ENCODE results near the gene SCLY.

- TF ChIP-seq, protein P1, sequence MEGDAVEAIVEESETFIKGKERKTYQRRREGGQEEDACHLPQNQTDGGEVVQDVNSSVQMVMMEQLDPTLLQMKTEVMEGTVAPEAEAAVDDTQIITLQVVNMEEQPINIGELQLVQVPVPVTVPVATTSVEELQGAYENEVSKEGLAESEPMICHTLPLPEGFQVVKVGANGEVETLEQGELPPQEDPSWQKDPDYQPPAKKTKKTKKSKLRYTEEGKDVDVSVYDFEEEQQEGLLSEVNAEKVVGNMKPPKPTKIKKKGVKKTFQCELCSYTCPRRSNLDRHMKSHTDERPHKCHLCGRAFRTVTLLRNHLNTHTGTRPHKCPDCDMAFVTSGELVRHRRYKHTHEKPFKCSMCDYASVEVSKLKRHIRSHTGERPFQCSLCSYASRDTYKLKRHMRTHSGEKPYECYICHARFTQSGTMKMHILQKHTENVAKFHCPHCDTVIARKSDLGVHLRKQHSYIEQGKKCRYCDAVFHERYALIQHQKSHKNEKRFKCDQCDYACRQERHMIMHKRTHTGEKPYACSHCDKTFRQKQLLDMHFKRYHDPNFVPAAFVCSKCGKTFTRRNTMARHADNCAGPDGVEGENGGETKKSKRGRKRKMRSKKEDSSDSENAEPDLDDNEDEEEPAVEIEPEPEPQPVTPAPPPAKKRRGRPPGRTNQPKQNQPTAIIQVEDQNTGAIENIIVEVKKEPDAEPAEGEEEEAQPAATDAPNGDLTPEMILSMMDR (IDR thresholded peaks at IDR 0.05), result no peak
- TF ChIP-seq POLR2A (IDR thresholded peaks at IDR 0.05), result no peak
- no peak for TF ChIP-seq EP300 (IDR thresholded peaks at IDR 0.05)
Observed at GRCh38 chr2:238021327-238021726, 39.5 kb upstream of the SCLY start.
